Ishikawa (cell line): ENCODE data around the gene MILR1.

ENCODE experiments used
- CEBPB ChIP-seq: IDR thresholded peaks from 2 replicates; pipeline ENCODE4 v1.6.1; 2012
- EP300 ChIP-seq: IDR thresholded peaks from 2 replicates; pipeline ENCODE4 v1.6.1; 2012; ENCODE audit warnings: borderline replicate concordance
- MAX ChIP-seq: IDR thresholded peaks from 2 replicates; pipeline ENCODE4 v1.6.1; 2012
- NFIC ChIP-seq: IDR thresholded peaks from 2 replicates; pipeline ENCODE4 v1.6.1; 2012
- RAD21 ChIP-seq: IDR thresholded peaks from 2 replicates; pipeline ENCODE4 v1.6.1; 2012; ENCODE audit warnings: low read depth
- REST ChIP-seq: IDR thresholded peaks from 2 replicates; pipeline ENCODE4 v1.6.1; 2012; ENCODE audit warnings: low read depth, mild to moderate bottlenecking
- TCF12 ChIP-seq: IDR thresholded peaks from 2 replicates; pipeline ENCODE4 v1.6.1; 2012; ENCODE audit warnings: low read depth
- TEAD4 ChIP-seq: IDR thresholded peaks from 2 replicates; pipeline ENCODE4 v1.6.1; 2012
- USF1 ChIP-seq: IDR thresholded peaks from 2 replicates; pipeline ENCODE4 v1.6.1; 2012
- ZBTB7A ChIP-seq: IDR thresholded peaks from 2 replicates; pipeline ENCODE4 v1.6.1; 2012; ENCODE audit warnings: low read depth

GRCh38 chr17:64418506-64419339 lies 30.2 kb upstream of the MILR1 start:
- no peak for TF ChIP-seq USF1
- no peak for TF ChIP-seq CEBPB
- TF ChIP-seq MAX: no peak
- TF ChIP-seq NFIC: no peak
- no peak for TF ChIP-seq REST
- peak; percentile 90 for TF ChIP-seq RAD21
- no peak for TF ChIP-seq TEAD4
- TF ChIP-seq EP300: no peak
- no peak for TF ChIP-seq TCF12
- TF ChIP-seq ZBTB7A: no peak
